Measurements from ENCODE around the gene CUTA.

- TF ChIP-seq CTCF (IDR thresholded peaks at IDR 0.05) (no peak), POLR2A (IDR thresholded peaks at IDR 0.05) (no peak)
These were observed 35.6 kb upstream of the CUTA start for GRCh38 chr6:33453393-33454008.

Measured in right lobe of liver (tissue), 4 donors.